GM20431 (cell line): Measurements from ENCODE around the gene TUBB6.

Source experiments
- in situ Hi-C: fragments of 300-500 bp; cut with MseI, MboI; formaldehyde crosslinking; loops from one replicate; pipeline ENCODE4 v1.15.0; 2020; ENCODE audit warnings: low sequenced_read_pairs; ENCODE audit not compliant: unreplicated experiment

TUBB6 gene

DNA sequence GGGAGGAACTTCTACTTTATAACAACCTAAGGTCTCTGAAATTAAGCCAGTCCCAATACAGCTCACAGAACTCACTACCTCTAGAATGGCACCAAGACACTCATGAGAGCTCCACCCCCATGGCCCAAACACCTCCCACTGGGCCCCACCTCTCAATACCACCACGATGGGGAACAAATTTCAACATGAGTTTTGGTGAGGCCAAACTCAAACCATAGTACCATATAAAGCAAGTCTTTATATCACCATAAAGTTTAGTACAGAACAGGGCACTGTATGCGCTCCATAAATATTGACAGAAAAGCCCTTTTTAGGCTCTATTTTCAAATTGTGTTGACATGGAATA is 65.7 kb downstream of the TUBB6 start:
- in situ Hi-C loops, result no loop called here

GRCh38 chr18:12374401-12374800 is 66.4 kb downstream of the TUBB6 start:
- in situ Hi-C loops, result no loop called here
